OCI-LY7 (cell line): ENCODE measurements around the gene FANCG.

ENCODE experiments used
- EZH2phosphoT487 ChIP-seq: fragments of 200-600 bp; sonication (generic); IDR thresholded peaks from 2 replicates; pipeline ENCODE4 v1.6.1; 2018; ENCODE audit warnings: low read depth, borderline replicate concordance, mild to moderate bottlenecking, mixed run types, antibody characterized with exemption, low read length, moderate library complexity, mixed read lengths
- TF ChIP-seq, protein P1 (sequence below): fragments of 200-600 bp; sonication (generic); conservative IDR thresholded peaks from 2 replicates; pipeline ENCODE4 v1.5.1; 2014; ENCODE audit warnings: mild to moderate bottlenecking, antibody characterized with exemption, low read length, moderate library complexity, mixed read lengths

- TF ChIP-seq, protein P1, sequence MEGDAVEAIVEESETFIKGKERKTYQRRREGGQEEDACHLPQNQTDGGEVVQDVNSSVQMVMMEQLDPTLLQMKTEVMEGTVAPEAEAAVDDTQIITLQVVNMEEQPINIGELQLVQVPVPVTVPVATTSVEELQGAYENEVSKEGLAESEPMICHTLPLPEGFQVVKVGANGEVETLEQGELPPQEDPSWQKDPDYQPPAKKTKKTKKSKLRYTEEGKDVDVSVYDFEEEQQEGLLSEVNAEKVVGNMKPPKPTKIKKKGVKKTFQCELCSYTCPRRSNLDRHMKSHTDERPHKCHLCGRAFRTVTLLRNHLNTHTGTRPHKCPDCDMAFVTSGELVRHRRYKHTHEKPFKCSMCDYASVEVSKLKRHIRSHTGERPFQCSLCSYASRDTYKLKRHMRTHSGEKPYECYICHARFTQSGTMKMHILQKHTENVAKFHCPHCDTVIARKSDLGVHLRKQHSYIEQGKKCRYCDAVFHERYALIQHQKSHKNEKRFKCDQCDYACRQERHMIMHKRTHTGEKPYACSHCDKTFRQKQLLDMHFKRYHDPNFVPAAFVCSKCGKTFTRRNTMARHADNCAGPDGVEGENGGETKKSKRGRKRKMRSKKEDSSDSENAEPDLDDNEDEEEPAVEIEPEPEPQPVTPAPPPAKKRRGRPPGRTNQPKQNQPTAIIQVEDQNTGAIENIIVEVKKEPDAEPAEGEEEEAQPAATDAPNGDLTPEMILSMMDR = no peak
- no peak for TF ChIP-seq EZH2phosphoT487
Observed at GRCh38 chr9:35089434-35089833, 9.7 kb upstream of the FANCG start.
